Esophagus muscularis mucosa (tissue), 4 donors: Measurements from ENCODE around the gene REXO4.

Source experiments
- EP300 ChIP-seq: sonication (generic); formaldehyde crosslinking; IDR thresholded peaks from one replicate; pipeline ENCODE4 v1.6.1; 2017; ENCODE audit warnings: antibody characterized with exemption
- POLR2A ChIP-seq: fragments of 450-650 bp; IDR thresholded peaks from one replicate; pipeline ENCODE4 v1.6.1; 2017; ENCODE audit warnings: antibody characterized with exemption, moderate library complexity, mild to moderate bottlenecking, low read depth
- POLR2AphosphoS5 ChIP-seq, 2 donors: sonication (generic); formaldehyde crosslinking; IDR thresholded peaks; one replicate each; pipeline ENCODE4 v1.6.1; 2017; ENCODE audit warnings: antibody characterized with exemption in 2 of 2
- TF ChIP-seq, protein P1 (sequence below), 3 experiments: fragments of 200-600 bp in 2 of 3; fragments of 450-650 bp in 1 of 3; sonication (generic) in 2 of 3; IDR thresholded peaks; one replicate each; pipeline ENCODE4 v1.5.1; 2017 to 2019; ENCODE audit warnings: antibody characterized with exemption in 3 of 3, mild to moderate bottlenecking in 2 of 3, moderate library complexity in 1 of 3

DNA sequence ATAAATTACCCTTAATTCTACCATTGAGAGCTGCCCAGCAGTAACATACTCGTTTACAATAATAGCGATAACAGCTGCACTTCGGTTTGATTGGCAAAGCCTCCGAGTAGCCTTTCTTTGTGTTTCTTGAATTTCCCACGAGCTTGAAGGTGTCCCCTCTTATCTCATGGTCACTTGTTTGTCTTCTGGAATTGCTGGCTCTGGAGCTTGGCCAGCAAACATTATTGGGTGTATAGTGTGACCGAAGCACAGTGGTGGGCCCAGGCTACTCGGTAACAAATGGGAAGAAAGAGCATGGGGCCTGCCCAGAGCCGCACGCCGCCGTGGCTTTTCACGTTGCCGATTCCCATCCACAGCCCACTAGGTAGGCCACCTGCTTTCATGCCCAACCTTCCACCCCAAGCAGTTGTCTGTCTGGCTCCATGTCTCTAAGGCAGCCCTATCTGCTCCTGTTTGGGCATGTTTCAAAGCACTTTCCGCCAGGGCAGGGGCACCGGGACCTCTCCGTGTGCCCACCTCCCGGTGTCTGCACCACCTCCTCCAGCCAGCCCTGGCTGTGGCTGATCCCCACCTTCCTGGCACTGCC, 33.0 kb downstream of the REXO4 start:
- TF ChIP-seq, protein P1, sequence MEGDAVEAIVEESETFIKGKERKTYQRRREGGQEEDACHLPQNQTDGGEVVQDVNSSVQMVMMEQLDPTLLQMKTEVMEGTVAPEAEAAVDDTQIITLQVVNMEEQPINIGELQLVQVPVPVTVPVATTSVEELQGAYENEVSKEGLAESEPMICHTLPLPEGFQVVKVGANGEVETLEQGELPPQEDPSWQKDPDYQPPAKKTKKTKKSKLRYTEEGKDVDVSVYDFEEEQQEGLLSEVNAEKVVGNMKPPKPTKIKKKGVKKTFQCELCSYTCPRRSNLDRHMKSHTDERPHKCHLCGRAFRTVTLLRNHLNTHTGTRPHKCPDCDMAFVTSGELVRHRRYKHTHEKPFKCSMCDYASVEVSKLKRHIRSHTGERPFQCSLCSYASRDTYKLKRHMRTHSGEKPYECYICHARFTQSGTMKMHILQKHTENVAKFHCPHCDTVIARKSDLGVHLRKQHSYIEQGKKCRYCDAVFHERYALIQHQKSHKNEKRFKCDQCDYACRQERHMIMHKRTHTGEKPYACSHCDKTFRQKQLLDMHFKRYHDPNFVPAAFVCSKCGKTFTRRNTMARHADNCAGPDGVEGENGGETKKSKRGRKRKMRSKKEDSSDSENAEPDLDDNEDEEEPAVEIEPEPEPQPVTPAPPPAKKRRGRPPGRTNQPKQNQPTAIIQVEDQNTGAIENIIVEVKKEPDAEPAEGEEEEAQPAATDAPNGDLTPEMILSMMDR (IDR thresholded peaks at IDR 0.05) = no peak
- TF ChIP-seq POLR2A (no peak), POLR2AphosphoS5 (IDR thresholded peaks at IDR 0.05) (no peak), EP300 (no peak)
